B cell (primary cell): ENCODE data around the gene ARHGAP4. TPM values are rescaled to one million over a fixed set of nuclear protein-coding genes. Genes with fewer than 3 reads are reported as not detected.

Experiments
- ATAC-seq: fragments of 200-7000 bp; cut with Tn5 transposase; one replicate; pipeline ENCODE4 v1.10.0; 2021; ENCODE audit warnings: low read depth, mild to moderate bottlenecking, moderate number of reproducible peaks, moderate library complexity
- CTCF ChIA-PET: fragments of 350-600 bp; sonication (Branson Sonifier 250); formaldehyde crosslinking; loops from one replicate; lab custom pipeline; 2021; ENCODE audit warnings: antibody characterized with exemption, inconsistent platforms; lab: Charles Lee
- POLR2A ChIA-PET: fragments of 350-600 bp; sonication (Branson Sonifier 250); formaldehyde crosslinking; loops from one replicate; lab custom pipeline; 2021; ENCODE audit warnings: antibody characterized with exemption; lab: Charles Lee
- DNase-seq: peaks from one replicate; pipeline ENCODE4 v3.0.0; 2013
- H2AFZ ChIP-seq: 2 replicates; pipeline ENCODE4 v1.6.1; 2012; ENCODE audit warnings: mild to moderate bottlenecking, low read depth, low read length; ENCODE audit not compliant: insufficient read depth, poor library complexity, severe bottlenecking
- H3K27ac ChIP-seq, 2 donors: 1 replicate in 1 of 2; 2 replicates in 1 of 2; pipeline ENCODE4 v1.5.1; 2012 to 2013; ENCODE audit warnings: low read length in 2 of 2, mild to moderate bottlenecking in 2 of 2, moderate library complexity in 1 of 2
- H3K27me3 ChIP-seq, 4 experiments: fragments of 200-600 bp in 1 of 4; sonication (generic) in 1 of 4; replicated peaks in 1 of 4; 1 replicate in 2 of 4; 2 replicates in 2 of 4; pipeline versions ENCODE4 v1.6.1 to v1.7.0; 2013 to 2016; ENCODE audit warnings: low read length in 3 of 4, mild to moderate bottlenecking in 2 of 4, mixed read lengths in 1 of 4, moderate library complexity in 1 of 4; ENCODE audit not compliant: insufficient read depth in 4 of 4, control insufficient read depth in 3 of 4; ENCODE audit errors: control extremely low read depth in 1 of 4
- H3K36me3 ChIP-seq, 2 experiments: replicated peaks in 1 of 2; 1 replicate in 1 of 2; 2 replicates in 1 of 2; pipeline versions ENCODE4 v1.6.1 to v1.7.1; 2013; ENCODE audit warnings: low read length in 1 of 2; ENCODE audit not compliant: insufficient read depth in 2 of 2, control insufficient read depth in 1 of 2; ENCODE audit errors: control extremely low read depth in 1 of 2, extremely low read depth in 1 of 2
- H3K4me1 ChIP-seq, 2 donors: fragments of 200-600 bp in 1 of 2; sonication (generic) in 1 of 2; 1 replicate in 1 of 2; 2 replicates in 1 of 2; pipeline versions ENCODE4 v1.5.1 to v1.6.1; 2013 to 2017; ENCODE audit warnings: low read length in 2 of 2; ENCODE audit not compliant: control insufficient read depth in 2 of 2, insufficient read depth in 2 of 2
- H3K4me2 ChIP-seq: replicated peaks from 2 replicates; pipeline ENCODE3; 2012; ENCODE audit warnings: mild to moderate bottlenecking, low read depth, low read length; ENCODE audit not compliant: poor library complexity, severe bottlenecking
- H3K4me3 ChIP-seq, 5 experiments: fragments of 200-600 bp in 1 of 5; sonication (generic) in 1 of 5; 1 replicate in 3 of 5; 2 replicates in 2 of 5; pipeline versions ENCODE4 v1.5.1 to v1.7.0; 2011 to 2016; ENCODE audit warnings: low read length in 4 of 5, mild to moderate bottlenecking in 4 of 5, low read depth in 2 of 5, control low read depth in 1 of 5, moderate library complexity in 1 of 5; ENCODE audit not compliant: insufficient read depth in 1 of 5; ENCODE audit errors: control extremely low read depth in 1 of 5, extremely low read depth in 1 of 5
- H3K79me2 ChIP-seq: fragments of 200-600 bp; sonication (generic); one replicate; pipeline ENCODE4 v1.6.0; 2016; ENCODE audit warnings: low read length; ENCODE audit not compliant: control insufficient read depth, insufficient read depth
- H3K9ac ChIP-seq: fragments of 200-600 bp; sonication (generic); 2 replicates; pipeline ENCODE4 v1.6.1; 2017; ENCODE audit warnings: mild to moderate bottlenecking, low read length, moderate library complexity
- H3K9me3 ChIP-seq, 3 donors: one replicate each; pipeline versions ENCODE4 v1.6.1 to v1.7.1; 2013; ENCODE audit warnings: low read length in 2 of 3; ENCODE audit not compliant: control insufficient read depth in 2 of 3, insufficient read depth in 1 of 3; ENCODE audit errors: control extremely low read depth in 1 of 3
- H4K20me1 ChIP-seq: 2 replicates; pipeline ENCODE4 v1.6.0; 2012; ENCODE audit warnings: mild to moderate bottlenecking, low read length; ENCODE audit not compliant: insufficient read depth, control insufficient read depth, poor library complexity, severe bottlenecking
- H3K27ac Mint-ChIP-seq: one replicate; pipeline ENCODE4 v1.8.0; 2021; ENCODE audit warnings: mixed read lengths
- H3K27me3 Mint-ChIP-seq: one replicate; pipeline ENCODE4 v1.8.0; 2021; ENCODE audit warnings: mixed read lengths
- H3K4me1 Mint-ChIP-seq: one replicate; pipeline ENCODE4 v1.8.0; 2021; ENCODE audit warnings: mixed read lengths
- H3K4me3 Mint-ChIP-seq: one replicate; pipeline ENCODE4 v1.8.0; 2021; ENCODE audit warnings: mixed read lengths
- H3K9me3 Mint-ChIP-seq: one replicate; pipeline ENCODE4 v1.8.0; 2022; ENCODE audit warnings: mixed read lengths; ENCODE audit not compliant: insufficient read depth
- EZH2 ChIP-seq: IDR thresholded peaks from 2 replicates; pipeline ENCODE4 v1.6.1; 2012; ENCODE audit warnings: borderline replicate concordance, low read depth, mild to moderate bottlenecking, moderate library complexity, low read length; ENCODE audit not compliant: insufficient read depth, poor library complexity, severe bottlenecking
- WGBS: methylation state at CpG from one replicate; pipeline ENCODE4 v1.1.5; 2013; ENCODE audit warnings: missing lambda C conversion rate; ENCODE audit not compliant: insufficient coverage; 5-methylcytosine and 5-hydroxymethylcytosine counted together
- intact Hi-C: fragments of 100-400 bp; cut with micrococcal nuclease; formaldehyde crosslinking; loops from one replicate; pipeline ENCODE4 v1.10.0; 2022
- polyA plus RNA-seq: library from polyadenylated mRNA; depleted of rRNA; stranded (reverse); fragments of >200 nt; gene quantifications from 2 replicates; pipeline ENCODE4 v1.2.3, GENCODE V29; 2012
- total RNA-seq, 2 donors: library from RNA; stranded (reverse); fragments of 120-200 nt in 1 of 2; gene quantifications; 1 replicate in 1 of 2; 2 replicates in 1 of 2; pipeline versions ENCODE4 v1.2.3 to v1.2.4, GENCODE V29; 2013 to 2022
- TF ChIP-seq, protein P1 (sequence below): fragments of 200-600 bp; IDR thresholded peaks from one replicate; pipeline ENCODE4 v1.8.0; 2022; ENCODE audit warnings: antibody characterized with exemption, mild to moderate bottlenecking

Gene ARHGAP4
- total and polyA plus RNA-seq, 2 donors (not counting 1 experiment from before 2014, with no cell fraction given): 242 to 711 TPM

DNA sequence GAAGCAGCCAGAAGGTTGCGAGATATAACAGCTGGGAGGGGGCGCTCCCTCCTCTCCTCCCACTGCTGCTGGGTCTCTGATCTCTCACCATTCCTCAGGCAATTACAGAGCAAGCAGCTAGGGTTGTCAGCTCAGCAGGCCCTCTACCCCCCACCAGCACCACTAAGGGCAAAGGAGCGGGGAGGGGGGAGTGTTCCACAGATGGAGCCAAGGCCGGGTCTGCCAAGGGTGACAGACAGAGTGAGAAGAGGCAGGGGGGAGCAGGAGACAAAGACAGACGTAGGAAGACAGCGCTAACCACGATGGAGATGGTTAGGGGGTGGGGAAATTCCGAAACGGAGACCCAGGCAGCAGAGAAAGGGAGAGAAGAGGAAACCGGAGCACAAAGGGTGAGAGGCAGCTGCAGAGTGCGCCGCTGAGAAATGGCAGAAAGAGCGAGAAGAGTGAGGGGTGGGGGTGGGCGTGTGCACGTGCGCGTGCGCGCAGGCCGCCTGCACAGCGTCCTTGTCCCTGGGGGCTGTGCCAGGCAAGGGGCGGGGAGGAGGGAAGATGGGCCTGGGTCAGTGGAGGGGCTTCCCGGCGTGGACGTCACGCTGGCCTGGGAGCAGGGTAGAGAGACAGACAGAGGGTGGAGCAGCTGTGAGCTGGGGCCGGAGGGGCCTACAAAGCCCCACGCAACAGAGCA lies 47.0 kb downstream of the ARHGAP4 start:
- Histone ChIP-seq H3K4me2 (peak overlapping the region; percentile 21), H3K4me1 (peaks cover 9 to 11% of the 10 kb centered on the region in 2 donors), H3K4me3 (no peak overlapping the region), H3K79me2 (no peaks in the 10 kb centered on the region), H3K27me3 (peaks cover 0 to 54% (median 10%) of the 10 kb centered on the region in 4 experiments), H3K9ac (no peak overlapping the region), H3K9me3 (peaks cover 0 to 3% (median 0%) of the 10 kb centered on the region in 3 donors), H4K20me1 (no peaks in the 10 kb centered on the region), H3K27ac (no peak overlapping the region), H3K36me3 (no peaks in the 10 kb centered on the region), H2AFZ (no peak overlapping the region)
- intact Hi-C loops: no loop called here
- DNase-seq (no peak), ATAC-seq (no peak)
- Mint-ChIP-seq H3K27ac (no peak overlapping the region), H3K4me1 (peaks cover 19% of the 10 kb centered on the region), H3K9me3 (no peaks in the 10 kb centered on the region), H3K27me3 (peaks cover 24% of the 10 kb centered on the region), H3K4me3 (peak overlapping the region; percentile 16)
- ChIA-PET CTCF (no interaction called here), POLR2A (no interaction called here)
- TF ChIP-seq, protein P1, sequence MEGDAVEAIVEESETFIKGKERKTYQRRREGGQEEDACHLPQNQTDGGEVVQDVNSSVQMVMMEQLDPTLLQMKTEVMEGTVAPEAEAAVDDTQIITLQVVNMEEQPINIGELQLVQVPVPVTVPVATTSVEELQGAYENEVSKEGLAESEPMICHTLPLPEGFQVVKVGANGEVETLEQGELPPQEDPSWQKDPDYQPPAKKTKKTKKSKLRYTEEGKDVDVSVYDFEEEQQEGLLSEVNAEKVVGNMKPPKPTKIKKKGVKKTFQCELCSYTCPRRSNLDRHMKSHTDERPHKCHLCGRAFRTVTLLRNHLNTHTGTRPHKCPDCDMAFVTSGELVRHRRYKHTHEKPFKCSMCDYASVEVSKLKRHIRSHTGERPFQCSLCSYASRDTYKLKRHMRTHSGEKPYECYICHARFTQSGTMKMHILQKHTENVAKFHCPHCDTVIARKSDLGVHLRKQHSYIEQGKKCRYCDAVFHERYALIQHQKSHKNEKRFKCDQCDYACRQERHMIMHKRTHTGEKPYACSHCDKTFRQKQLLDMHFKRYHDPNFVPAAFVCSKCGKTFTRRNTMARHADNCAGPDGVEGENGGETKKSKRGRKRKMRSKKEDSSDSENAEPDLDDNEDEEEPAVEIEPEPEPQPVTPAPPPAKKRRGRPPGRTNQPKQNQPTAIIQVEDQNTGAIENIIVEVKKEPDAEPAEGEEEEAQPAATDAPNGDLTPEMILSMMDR: no peak
- no peak for TF ChIP-seq EZH2
- WGBS: 11% methylated on average over 22 of the region's 28 CpGs

- intact Hi-C loops: no loop called here
- H3K4me1 ChIP-seq: peaks cover 9 to 11% of the 10 kb centered on the region in 2 donors
- no CpG with 5 or more reads among the region's 5 CpGs for WGBS
- peaks cover 19% of the 10 kb centered on the region for H3K4me1 Mint-ChIP-seq
- H2AFZ ChIP-seq: no peak overlapping the region
- POLR2A ChIA-PET: no interaction called here
- H3K27ac Mint-ChIP-seq: no peak overlapping the region
- H3K9me3 ChIP-seq: peaks cover 0 to 3% (median 0%) of the 10 kb centered on the region in 3 donors
- peaks cover 24% of the 10 kb centered on the region for H3K27me3 Mint-ChIP-seq
- DNase-seq: no peak
- H3K79me2 ChIP-seq: no peaks in the 10 kb centered on the region
- no peak overlapping the region for H3K4me3 Mint-ChIP-seq
- H4K20me1 ChIP-seq: no peaks in the 10 kb centered on the region
- CTCF ChIA-PET: no interaction called here
- no peak for ATAC-seq
- H3K9me3 Mint-ChIP-seq: no peaks in the 10 kb centered on the region
- no peaks in the 10 kb centered on the region for H3K36me3 ChIP-seq
- H3K4me3 ChIP-seq: no peak overlapping the region
- no peak overlapping the region for H3K4me2 ChIP-seq
- TF ChIP-seq, protein P1: no peak
- no peak for TF ChIP-seq EZH2
- H3K27me3 ChIP-seq: peaks cover 0 to 47% (median 7%) of the 10 kb centered on the region in 4 experiments
- no peak overlapping the region for H3K27ac ChIP-seq
- no peak overlapping the region for H3K9ac ChIP-seq
Measured at GRCh38 chrX:153878345-153878744, 47.7 kb downstream of the ARHGAP4 start.
